Measurements from ENCODE around the gene PNPT1.
"Not testable (repeated sequence)": the region's sequence is repeated elsewhere in the genome, so short reads cannot be mapped to it uniquely, and the experiment has no call there.

PNPT1 gene

DNA sequence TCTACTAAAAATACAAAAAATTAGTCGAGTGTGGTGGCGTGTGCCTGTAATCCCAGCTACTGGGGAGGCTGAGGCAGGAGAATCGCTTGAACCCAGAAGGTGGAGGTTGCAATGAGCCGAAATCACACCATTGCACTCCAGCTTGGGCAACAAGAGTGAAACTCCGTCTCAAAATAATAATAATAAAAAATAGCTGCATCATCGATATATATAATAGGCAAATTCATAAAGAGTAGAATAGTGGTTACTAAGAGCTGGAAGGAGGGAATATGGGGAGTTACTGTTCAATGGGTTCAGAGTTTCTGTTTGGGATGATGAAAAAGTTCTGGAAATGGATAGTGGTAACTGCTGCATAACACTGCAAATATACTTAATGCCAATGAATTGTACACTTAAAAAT is 96.8 kb downstream of the PNPT1 start:
- not testable (repeated sequence) for DNase-seq (ENCODE audit: low read depth)

- DNase-seq (ENCODE audit: low read depth): no peak
These were observed 98.1 kb downstream of the PNPT1 start for GRCh38 chr2:55595536-55595935.

DNA sequence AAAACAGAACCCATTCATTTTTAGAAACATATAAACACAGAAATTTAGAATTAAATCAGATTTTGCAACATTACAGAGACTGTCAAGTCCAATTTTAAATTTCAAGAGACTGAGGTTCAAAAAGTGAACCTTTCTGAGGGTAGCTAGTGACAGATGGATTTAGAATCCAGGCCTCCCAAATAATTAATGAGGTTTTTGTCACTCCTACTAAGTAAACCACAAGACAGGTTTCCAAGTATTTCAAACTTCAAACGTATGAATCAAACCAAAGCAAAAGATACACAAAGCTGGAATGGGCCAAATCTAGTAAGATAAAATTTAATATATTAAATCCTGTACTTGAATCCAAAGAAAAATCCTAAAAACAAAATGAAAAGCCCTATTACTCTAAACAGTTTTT is 101.5 kb downstream of the PNPT1 start:
- DNase-seq (ENCODE audit: low read depth): no peak

GRCh38 chr2:55590810-55591440 is 102.7 kb downstream of the PNPT1 start:
- DNase-seq (ENCODE audit: low read depth): peak; percentile 60

GRCh38 chr2:55585451-55586080 is 108.1 kb downstream of the PNPT1 start:
- peak; percentile 38 for DNase-seq (ENCODE audit: low read depth)
